Fibroblast of lung (primary cell): ENCODE measurements around the gene RPH3AL.

Experiments used
- EZH2 ChIP-seq: IDR thresholded peaks from 2 replicates; pipeline ENCODE4 v1.5.1; 2012; ENCODE audit warnings: low read length, control low read depth, mild to moderate bottlenecking; ENCODE audit errors: missing control alignments
- TF ChIP-seq, protein P1 (sequence below), 2 donors: IDR thresholded peaks in 1 of 2; conservative IDR thresholded peaks in 1 of 2; 1 replicate in 1 of 2; 2 replicates in 1 of 2; pipeline ENCODE4 v1.5.1; 2011 to 2012; ENCODE audit warnings: low read length in 2 of 2, control low read depth in 1 of 2, inconsistent platforms in 1 of 2, low read depth in 1 of 2, mild to moderate bottlenecking in 1 of 2

DNA sequence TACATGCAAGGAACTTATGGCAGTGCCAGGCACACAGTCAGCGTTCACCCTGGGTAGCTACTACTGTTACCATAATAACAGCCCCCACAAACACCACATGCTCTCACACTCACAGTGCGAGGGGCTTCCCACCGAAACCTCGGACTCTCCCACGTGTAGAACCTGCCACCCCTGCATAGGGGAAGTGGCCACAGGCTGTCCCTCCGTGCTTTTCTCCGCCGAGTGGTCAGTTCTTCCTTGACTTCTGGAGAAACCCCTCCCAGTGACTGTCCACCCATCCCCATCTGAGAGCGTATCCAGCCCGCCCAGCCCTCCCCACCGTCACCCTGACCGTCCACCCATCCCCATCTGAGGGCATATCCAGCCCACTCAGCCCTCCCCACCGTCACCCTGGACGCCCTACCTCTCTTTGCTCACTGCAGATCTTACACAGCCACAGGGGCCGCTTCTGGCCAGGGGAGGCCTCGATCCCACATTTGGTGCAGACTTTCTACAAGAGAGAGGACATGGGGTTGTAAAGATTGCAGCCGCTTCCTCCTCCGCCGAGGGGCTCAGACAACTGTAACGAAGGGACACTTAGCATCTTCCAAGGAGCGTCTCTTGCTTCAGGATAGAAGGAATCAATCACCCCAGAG lies 71.1 kb downstream of the RPH3AL start:
- TF ChIP-seq EZH2 = no peak
- TF ChIP-seq, protein P1, sequence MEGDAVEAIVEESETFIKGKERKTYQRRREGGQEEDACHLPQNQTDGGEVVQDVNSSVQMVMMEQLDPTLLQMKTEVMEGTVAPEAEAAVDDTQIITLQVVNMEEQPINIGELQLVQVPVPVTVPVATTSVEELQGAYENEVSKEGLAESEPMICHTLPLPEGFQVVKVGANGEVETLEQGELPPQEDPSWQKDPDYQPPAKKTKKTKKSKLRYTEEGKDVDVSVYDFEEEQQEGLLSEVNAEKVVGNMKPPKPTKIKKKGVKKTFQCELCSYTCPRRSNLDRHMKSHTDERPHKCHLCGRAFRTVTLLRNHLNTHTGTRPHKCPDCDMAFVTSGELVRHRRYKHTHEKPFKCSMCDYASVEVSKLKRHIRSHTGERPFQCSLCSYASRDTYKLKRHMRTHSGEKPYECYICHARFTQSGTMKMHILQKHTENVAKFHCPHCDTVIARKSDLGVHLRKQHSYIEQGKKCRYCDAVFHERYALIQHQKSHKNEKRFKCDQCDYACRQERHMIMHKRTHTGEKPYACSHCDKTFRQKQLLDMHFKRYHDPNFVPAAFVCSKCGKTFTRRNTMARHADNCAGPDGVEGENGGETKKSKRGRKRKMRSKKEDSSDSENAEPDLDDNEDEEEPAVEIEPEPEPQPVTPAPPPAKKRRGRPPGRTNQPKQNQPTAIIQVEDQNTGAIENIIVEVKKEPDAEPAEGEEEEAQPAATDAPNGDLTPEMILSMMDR (conservative IDR thresholded peaks at IDR 0.05 in 1 of 2, IDR thresholded peaks at IDR 0.05 in 1 of 2; ENCODE audit: low read depth in 1 of 2, low read length in 2 of 2) = no peak
